Nephron (organoid): ENCODE results near the gene CCDC9B.

Experiments
- H3K27ac Mint-ChIP-seq, 3 experiments: 2 replicates each; pipeline ENCODE4 v1.8.0; 2020; ENCODE audit warnings: mixed read lengths in 3 of 3, mild to moderate bottlenecking in 2 of 3, moderate library complexity in 1 of 3
- H3K27me3 Mint-ChIP-seq: 2 replicates; pipeline ENCODE4 v1.8.0; 2021; ENCODE audit warnings: low read depth, mild to moderate bottlenecking, moderate library complexity, mixed read lengths
- H3K36me3 Mint-ChIP-seq: 2 replicates; pipeline ENCODE4 v1.8.0; 2020; ENCODE audit warnings: low read depth, mixed read lengths
- H3K4me1 Mint-ChIP-seq: 2 replicates; pipeline ENCODE4 v1.8.0; 2020; ENCODE audit warnings: mixed read lengths
- H3K4me3 Mint-ChIP-seq, 3 experiments: 2 replicates each; pipeline ENCODE4 v1.8.0; 2020; ENCODE audit warnings: mild to moderate bottlenecking in 3 of 3, mixed read lengths in 3 of 3, moderate library complexity in 2 of 3
- H3K9me3 Mint-ChIP-seq: 2 replicates; pipeline ENCODE4 v1.8.0; 2020; ENCODE audit warnings: mixed read lengths
- CTCF ChIP-seq, 3 experiments: fragments of 200-600 bp; sonication (generic); IDR thresholded peaks; one replicate each; pipeline ENCODE4 v1.5.0; 2021; ENCODE audit warnings: antibody characterized with exemption in 3 of 3; ENCODE audit not compliant: unreplicated experiment in 3 of 3

CCDC9B gene

GRCh38 chr15:40285151-40285550 is 55.6 kb downstream of the CCDC9B start:
- H3K4me3 Mint-ChIP-seq: peak overlapping the region; percentile 17 to 77 (median 71)
- peaks cover 86% of the 10 kb centered on the region for H3K27me3 Mint-ChIP-seq
- H3K27ac Mint-ChIP-seq: peak overlapping the region in 1 of 3 experiments; percentile 71
- no peaks in the 10 kb centered on the region for H3K9me3 Mint-ChIP-seq
- no peak for TF ChIP-seq CTCF (IDR thresholded peaks at IDR 0.05; ENCODE audit: unreplicated experiment in 3 of 3)
- H3K36me3 Mint-ChIP-seq: no peaks in the 10 kb centered on the region
- peaks cover 36% of the 10 kb centered on the region for H3K4me1 Mint-ChIP-seq

GRCh38 chr15:40283615-40284300 is 57.0 kb downstream of the CCDC9B start:
- TF ChIP-seq CTCF (IDR thresholded peaks at IDR 0.05; ENCODE audit: unreplicated experiment in 3 of 3): no peak
- H3K27ac Mint-ChIP-seq: no peak overlapping the region
- H3K36me3 Mint-ChIP-seq: no peaks in the 10 kb centered on the region
- H3K4me3 Mint-ChIP-seq: peak overlapping the region; percentile 21 to 63 (median 41)
- H3K27me3 Mint-ChIP-seq: peaks cover 87% of the 10 kb centered on the region
- no peaks in the 10 kb centered on the region for H3K9me3 Mint-ChIP-seq
- peaks cover 34% of the 10 kb centered on the region for H3K4me1 Mint-ChIP-seq

GRCh38 chr15:40282869-40283614 is 57.7 kb downstream of the CCDC9B start, which contains the start of gene ANKRD63:
ANKRD63 (minus strand) TSS chr15:40283064; CDS start chr15:40282586, 478 bp downstream.
- H3K4me3 Mint-ChIP-seq: peak within 1 kb of the TSS; percentile 41 to 70 (median 63)
- no peaks in the 10 kb centered on the region for H3K36me3 Mint-ChIP-seq
- no peak within 1 kb of the TSS for H3K27ac Mint-ChIP-seq
- no peak for TF ChIP-seq CTCF (IDR thresholded peaks at IDR 0.05; ENCODE audit: unreplicated experiment in 3 of 3)
- peaks cover 88% of the 10 kb centered on the region for H3K27me3 Mint-ChIP-seq
- no peaks in the 10 kb centered on the region for H3K9me3 Mint-ChIP-seq
- peaks cover 41% of the 10 kb centered on the region for H3K4me1 Mint-ChIP-seq

- peak in 2 of 3 experiments; percentile 22 to 47 for TF ChIP-seq CTCF (IDR thresholded peaks at IDR 0.05; ENCODE audit: unreplicated experiment in 3 of 3)
- no peaks in the 10 kb centered on the region for H3K9me3 Mint-ChIP-seq
- peaks cover 42% of the 10 kb centered on the region for H3K4me1 Mint-ChIP-seq
- no peak overlapping the region for H3K27ac Mint-ChIP-seq
- peaks cover 90% of the 10 kb centered on the region for H3K27me3 Mint-ChIP-seq
- H3K4me3 Mint-ChIP-seq: peak overlapping the region in 1 of 3 experiments; percentile 52
- no peaks in the 10 kb centered on the region for H3K36me3 Mint-ChIP-seq
Observed at GRCh38 chr15:40282147-40282868, 58.4 kb downstream of the CCDC9B start.

- H3K9me3 Mint-ChIP-seq: no peaks in the 10 kb centered on the region
- no peak overlapping the region for H3K4me3 Mint-ChIP-seq
- TF ChIP-seq CTCF (IDR thresholded peaks at IDR 0.05; ENCODE audit: unreplicated experiment in 3 of 3): no peak
- H3K27ac Mint-ChIP-seq: no peak overlapping the region
- no peaks in the 10 kb centered on the region for H3K36me3 Mint-ChIP-seq
- peaks cover 42% of the 10 kb centered on the region for H3K4me1 Mint-ChIP-seq
- peaks cover 93% of the 10 kb centered on the region for H3K27me3 Mint-ChIP-seq
Observed at GRCh38 chr15:40281801-40282146, 59.0 kb downstream of the CCDC9B start.
